Suprapubic skin (tissue), 4 donors: ENCODE data around the gene GSTM2. TPM values are rescaled to one million over a fixed set of nuclear protein-coding genes. Genes with fewer than 3 reads are reported as not detected.

Experiments
- DNase-seq, 2 donors: peaks; one replicate each; pipeline ENCODE4 v3.0.0-alpha.2; 2019; ENCODE audit warnings: low spot score in 2 of 2
- H3K27ac ChIP-seq: fragments of 200-600 bp; sonication (generic); one replicate; pipeline ENCODE4 v1.5.1; 2019
- H3K27me3 ChIP-seq: fragments of 200-600 bp; sonication (generic); one replicate; pipeline ENCODE4 v1.5.1; 2019
- H3K36me3 ChIP-seq: fragments of 200-600 bp; sonication (generic); one replicate; pipeline ENCODE4 v1.5.1; 2019
- H3K4me1 ChIP-seq: fragments of 200-600 bp; sonication (generic); one replicate; pipeline ENCODE4 v1.5.1; 2019
- H3K4me3 ChIP-seq: fragments of 200-600 bp; sonication (generic); one replicate; pipeline ENCODE4 v1.5.1; 2019; ENCODE audit warnings: mild to moderate bottlenecking
- H3K9me3 ChIP-seq: fragments of 200-600 bp; sonication (generic); one replicate; pipeline ENCODE4 v1.5.1; 2019
- EP300 ChIP-seq: sonication (generic); formaldehyde crosslinking; IDR thresholded peaks from one replicate; pipeline ENCODE4 v1.6.1; 2017; ENCODE audit warnings: antibody characterized with exemption
- POLR2A ChIP-seq, 2 donors: fragments of 450-650 bp; IDR thresholded peaks; one replicate each; pipeline ENCODE4 v1.6.1; 2017; ENCODE audit warnings: antibody characterized with exemption in 2 of 2, mild to moderate bottlenecking in 2 of 2, moderate library complexity in 2 of 2
- POLR2AphosphoS5 ChIP-seq, 3 donors: sonication (generic); formaldehyde crosslinking; IDR thresholded peaks; one replicate each; pipeline ENCODE4 v1.6.1; 2017; ENCODE audit warnings: antibody characterized with exemption in 3 of 3
- WGBS: methylation state at CpG from one replicate; pipeline ENCODE4 v1.1.5; 2018; 5-methylcytosine and 5-hydroxymethylcytosine counted together
- total RNA-seq, 4 donors: library from RNA; depleted of rRNA; stranded (reverse); fragments of >200 nt; gene quantifications; one replicate each; pipeline ENCODE4 v1.1.0, GENCODE V29; 2016
- TF ChIP-seq, protein P1 (sequence below), 2 donors: fragments of 200-600 bp in 1 of 2; fragments of 450-650 bp in 1 of 2; sonication (generic) in 1 of 2; IDR thresholded peaks; one replicate each; pipeline ENCODE4 v1.5.1; 2016 to 2019; ENCODE audit warnings: antibody characterized with exemption in 2 of 2, mild to moderate bottlenecking in 1 of 2, moderate library complexity in 1 of 2

GSTM2 gene
- total RNA-seq, 4 donors from 2014 or later, result 103 to 366 (median 186) TPM

DNA sequence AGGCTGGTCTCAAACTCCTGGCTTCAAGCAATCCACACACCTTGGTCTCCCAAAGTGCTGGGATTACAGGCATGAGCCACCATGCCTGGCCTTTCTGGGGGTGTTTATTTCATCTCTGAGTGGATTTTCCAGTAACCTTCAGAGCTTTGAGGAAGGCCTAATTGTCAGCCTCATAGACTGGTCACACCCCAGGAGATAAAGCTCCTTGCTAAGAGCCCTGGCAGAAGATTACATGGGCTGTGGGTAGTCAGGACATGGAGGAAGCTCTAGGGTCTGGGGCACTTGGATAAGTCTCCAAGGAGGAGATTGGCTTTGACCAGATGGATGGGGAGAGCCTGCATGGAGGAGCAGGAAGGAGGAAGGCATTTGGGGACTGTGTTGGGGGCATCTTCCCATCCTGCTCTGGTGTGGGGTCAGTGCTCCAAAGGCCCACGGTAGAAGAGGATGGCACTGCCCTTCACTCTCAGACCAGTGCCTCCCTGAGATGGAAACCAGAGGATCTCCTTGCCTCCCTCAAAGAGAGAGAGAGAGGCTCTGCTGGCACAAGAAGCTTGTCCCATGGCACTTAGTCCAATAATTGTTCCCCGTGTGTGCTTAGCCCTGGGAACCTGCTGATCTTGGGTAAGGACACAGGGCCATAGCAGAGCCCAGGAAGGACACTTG is 26.6 kb upstream of the GSTM2 start:
- H3K36me3 ChIP-seq, result no peaks in the 10 kb centered on the region
- H3K4me1 ChIP-seq, result peaks cover 17% of the 10 kb centered on the region
- DNase-seq, result no peak
- H3K27me3 ChIP-seq, result no peaks in the 10 kb centered on the region
- no peak overlapping the region for H3K4me3 ChIP-seq
- 75% methylated on average over 2 of the region's 2 CpGs for WGBS
- no peaks in the 10 kb centered on the region for H3K9me3 ChIP-seq
- TF ChIP-seq EP300, result no peak
- no peak for TF ChIP-seq POLR2AphosphoS5 (IDR thresholded peaks at IDR 0.05)
- TF ChIP-seq POLR2A (IDR thresholded peaks at IDR 0.05), result no peak
- TF ChIP-seq, protein P1, sequence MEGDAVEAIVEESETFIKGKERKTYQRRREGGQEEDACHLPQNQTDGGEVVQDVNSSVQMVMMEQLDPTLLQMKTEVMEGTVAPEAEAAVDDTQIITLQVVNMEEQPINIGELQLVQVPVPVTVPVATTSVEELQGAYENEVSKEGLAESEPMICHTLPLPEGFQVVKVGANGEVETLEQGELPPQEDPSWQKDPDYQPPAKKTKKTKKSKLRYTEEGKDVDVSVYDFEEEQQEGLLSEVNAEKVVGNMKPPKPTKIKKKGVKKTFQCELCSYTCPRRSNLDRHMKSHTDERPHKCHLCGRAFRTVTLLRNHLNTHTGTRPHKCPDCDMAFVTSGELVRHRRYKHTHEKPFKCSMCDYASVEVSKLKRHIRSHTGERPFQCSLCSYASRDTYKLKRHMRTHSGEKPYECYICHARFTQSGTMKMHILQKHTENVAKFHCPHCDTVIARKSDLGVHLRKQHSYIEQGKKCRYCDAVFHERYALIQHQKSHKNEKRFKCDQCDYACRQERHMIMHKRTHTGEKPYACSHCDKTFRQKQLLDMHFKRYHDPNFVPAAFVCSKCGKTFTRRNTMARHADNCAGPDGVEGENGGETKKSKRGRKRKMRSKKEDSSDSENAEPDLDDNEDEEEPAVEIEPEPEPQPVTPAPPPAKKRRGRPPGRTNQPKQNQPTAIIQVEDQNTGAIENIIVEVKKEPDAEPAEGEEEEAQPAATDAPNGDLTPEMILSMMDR (IDR thresholded peaks at IDR 0.05), result no peak
- no peak overlapping the region for H3K27ac ChIP-seq

GRCh38 chr1:109641861-109642260 is 26.0 kb upstream of the GSTM2 start:
- Histone ChIP-seq H3K4me3 (no peak overlapping the region), H3K4me1 (peaks cover 11% of the 10 kb centered on the region), H3K36me3 (no peaks in the 10 kb centered on the region), H3K27ac (no peak overlapping the region), H3K9me3 (no peaks in the 10 kb centered on the region), H3K27me3 (no peaks in the 10 kb centered on the region)
- TF ChIP-seq EP300, result no peak
- TF ChIP-seq, protein P1 (IDR thresholded peaks at IDR 0.05), result no peak
- no peak for TF ChIP-seq POLR2AphosphoS5 (IDR thresholded peaks at IDR 0.05)
- no peak for TF ChIP-seq POLR2A (IDR thresholded peaks at IDR 0.05)
- no peak for DNase-seq
- 78% methylated on average over 2 of the region's 2 CpGs for WGBS

DNA sequence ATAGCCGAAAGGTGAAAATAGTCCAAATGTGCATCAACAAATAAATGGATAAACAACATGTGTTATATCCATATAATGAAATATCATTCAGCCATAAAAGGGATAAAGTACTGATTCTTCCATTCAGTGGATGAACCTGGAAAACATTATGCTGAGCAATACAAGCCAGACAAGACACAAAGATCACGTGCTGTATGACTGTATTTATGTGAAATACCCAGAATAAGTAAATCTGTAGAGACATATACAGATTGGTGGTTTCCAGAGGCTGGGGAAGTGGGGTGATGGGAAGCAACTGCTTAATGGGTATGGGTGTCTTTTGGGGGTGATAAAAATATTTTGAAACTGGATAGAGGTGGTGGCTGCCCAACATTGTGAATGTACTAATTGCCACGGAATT is 25.2 kb upstream of the GSTM2 start:
- 62% methylated on average over 3 of the region's 3 CpGs for WGBS
- no peak for TF ChIP-seq POLR2AphosphoS5 (IDR thresholded peaks at IDR 0.05)
- no peak for TF ChIP-seq POLR2A (IDR thresholded peaks at IDR 0.05)
- TF ChIP-seq, protein P1 (IDR thresholded peaks at IDR 0.05), result no peak
- TF ChIP-seq EP300, result no peak

GRCh38 chr1:109643385-109644230 is 24.2 kb upstream of the GSTM2 start:
- Histone ChIP-seq H3K4me3 (no peak overlapping the region), H3K36me3 (no peaks in the 10 kb centered on the region), H3K4me1 (peaks cover 11% of the 10 kb centered on the region), H3K27ac (no peak overlapping the region), H3K27me3 (no peaks in the 10 kb centered on the region), H3K9me3 (no peaks in the 10 kb centered on the region)
- DNase-seq, result peak in 1 of 2 donors; percentile 86
- TF ChIP-seq POLR2AphosphoS5 (IDR thresholded peaks at IDR 0.05), result no peak
- TF ChIP-seq, protein P1 (IDR thresholded peaks at IDR 0.05), result peak; percentile 40 to 83
- no peak for TF ChIP-seq EP300
- no peak for TF ChIP-seq POLR2A (IDR thresholded peaks at IDR 0.05)
- WGBS, result 48% methylated on average over 21 of the region's 32 CpGs

More for the DNA sequence above, 25.2 kb upstream of the GSTM2 start:
- H3K9me3 ChIP-seq, result no peaks in the 10 kb centered on the region
- H3K27ac ChIP-seq, result no peak overlapping the region
- no peak overlapping the region for H3K4me3 ChIP-seq
- H3K27me3 ChIP-seq, result no peaks in the 10 kb centered on the region
- no peak for DNase-seq
- no peaks in the 10 kb centered on the region for H3K36me3 ChIP-seq
- H3K4me1 ChIP-seq, result peaks cover 11% of the 10 kb centered on the region

DNA sequence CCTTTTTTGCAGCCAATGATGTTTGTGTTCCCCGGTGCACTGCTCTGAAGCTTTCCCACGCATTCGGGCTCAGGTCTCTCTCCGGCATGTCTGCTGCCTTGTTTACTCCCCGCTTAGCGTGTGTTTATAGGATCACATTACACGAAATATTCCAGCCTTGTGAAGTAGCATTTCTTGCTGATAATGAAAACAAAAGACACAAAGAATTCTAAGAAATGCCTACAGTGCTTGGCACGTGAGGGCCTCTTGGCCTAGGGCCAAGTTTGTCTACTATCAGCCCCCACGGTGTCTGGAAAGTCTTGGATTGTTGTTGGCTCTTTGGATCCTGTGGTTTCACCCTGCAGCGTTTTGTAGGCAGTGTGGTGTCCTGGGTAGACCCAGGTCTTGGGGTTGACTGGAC is 23.2 kb upstream of the GSTM2 start:
- no CpG with 5 or more reads among the region's 10 CpGs for WGBS
- no peak for DNase-seq
- H3K27me3 ChIP-seq, result no peaks in the 10 kb centered on the region
- H3K4me3 ChIP-seq, result no peak overlapping the region
- no peak overlapping the region for H3K27ac ChIP-seq
- H3K9me3 ChIP-seq, result no peaks in the 10 kb centered on the region
- no peaks in the 10 kb centered on the region for H3K36me3 ChIP-seq
- peaks cover 11% of the 10 kb centered on the region for H3K4me1 ChIP-seq
- TF ChIP-seq EP300 (no peak), POLR2A (IDR thresholded peaks at IDR 0.05) (no peak), POLR2AphosphoS5 (IDR thresholded peaks at IDR 0.05) (no peak)
- TF ChIP-seq, protein P1 (IDR thresholded peaks at IDR 0.05), result no peak
